Panc1 (cell line): Measurements from ENCODE around the gene IMP4.

Source experiments
- CTCF ChIP-seq: fragments of 450-650 bp; IDR thresholded peaks from 2 replicates; pipeline ENCODE4 v1.5.1; 2017; ENCODE audit warnings: mild to moderate bottlenecking
- POLR2AphosphoS5 ChIP-seq: IDR thresholded peaks from 2 replicates; pipeline ENCODE4 v1.6.1; 2012; ENCODE audit warnings: mild to moderate bottlenecking, low read depth, low read length, moderate library complexity
- SIN3A ChIP-seq: IDR thresholded peaks from 2 replicates; pipeline ENCODE4 v1.6.1; 2012; ENCODE audit warnings: low read depth, mild to moderate bottlenecking, low read length, moderate library complexity, borderline replicate concordance; ENCODE audit not compliant: insufficient read depth
- TCF7L2 ChIP-seq: IDR thresholded peaks from 2 replicates; pipeline ENCODE4 v1.6.1; 2011; ENCODE audit warnings: mild to moderate bottlenecking, low read depth, low read length, inconsistent platforms

DNA sequence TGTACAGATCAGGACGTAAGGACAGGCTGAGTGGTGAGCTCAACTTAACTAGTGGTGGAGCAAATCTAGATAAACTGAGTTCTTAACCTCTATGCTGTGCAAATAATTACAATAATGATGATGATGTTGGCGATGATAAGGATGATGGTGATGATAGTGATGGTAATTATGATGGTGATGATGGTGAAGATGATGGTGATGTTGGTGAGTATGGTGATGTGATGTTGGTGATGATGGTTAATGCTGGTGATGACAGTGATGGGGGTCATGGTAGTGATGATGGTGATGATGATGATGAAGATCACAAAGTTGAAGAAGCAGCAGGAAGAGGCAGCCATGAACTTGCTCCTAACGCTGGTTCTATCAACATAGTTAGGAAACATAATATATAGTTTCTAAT is 38.0 kb upstream of the IMP4 start:
- TF ChIP-seq CTCF (no peak), TCF7L2 (no peak), SIN3A (no peak), POLR2AphosphoS5 (no peak)
